K562 (cell line): ENCODE results near the gene RPLP2. TPM values are rescaled to one million over a fixed set of nuclear protein-coding genes. Genes with fewer than 3 reads are reported as not detected.

Experiments
- ATAC-seq: fragments of 200-7000 bp; cut with Tn5 transposase; 3 replicates; pipeline ENCODE4 v1.9.1; 2020; ENCODE audit warnings: moderate library complexity
- BruUV-seq: library from RNA; stranded (reverse); fragments of 400-500 nt; replicated peaks from 2 replicates; lab custom pipeline; 2021; lab: Mats Ljungman, UMichigan
- CTCF ChIA-PET: fragments of 300-600 bp; formaldehyde crosslinking; extraction: SDS; loops from one replicate; lab custom pipeline; 2021; ENCODE audit warnings: low intra/inter-chr PET ratio; lab: Yijun Ruan, JAX
- POLR2A ChIA-PET: fragments of 300-600, 350-650 bp; sonication (Branson Sonifier 250); formaldehyde crosslinking; extraction: SDS; loops from one replicate; lab custom pipeline; 2021; ENCODE audit warnings: antibody characterized with exemption, inconsistent platforms; lab: Yijun Ruan, JAX
- DNase-seq, 4 experiments: peaks; one replicate each; pipeline versions ENCODE4 v3.0.0 to v3.0.0-alpha.2; 2011 to 2018; ENCODE audit warnings: low spot score in 3 of 4, mixed read lengths in 3 of 4; ENCODE audit errors: extremely low read depth in 1 of 4
- FAIRE-seq: peaks from 2 replicates; lab custom pipeline; 2011; peaks lifted over from hg19 to GRCh38; lab: Jason Lieb, UNC
- H2AFZ ChIP-seq: 2 replicates; pipeline ENCODE4 v1.6.0; 2011; ENCODE audit warnings: low read depth, low read length, control low read depth, inconsistent platforms
- H3K27ac ChIP-seq: fragments of 200-600 bp; 3 replicates; pipeline ENCODE4 v1.8.0; 2011; ENCODE audit warnings: low read depth, mild to moderate bottlenecking, control low read depth, inconsistent platforms, low read length, moderate library complexity, mixed read lengths; ENCODE audit errors: extremely low read depth
- H3K27me3 ChIP-seq, 2 experiments: fragments of 300-600 bp in 1 of 2; 2 replicates in 1 of 2; 3 replicates in 1 of 2; pipeline versions ENCODE4 v1.6.0 to v1.8.0; 2011; ENCODE audit warnings: inconsistent platforms in 2 of 2, low read length in 2 of 2, mild to moderate bottlenecking in 1 of 2, mixed read lengths in 1 of 2, moderate library complexity in 1 of 2; ENCODE audit not compliant: control insufficient read depth in 2 of 2, insufficient read depth in 2 of 2
- H3K36me3 ChIP-seq: fragments of 300-600 bp; 3 replicates; pipeline ENCODE4 v1.8.0; 2011; ENCODE audit warnings: mild to moderate bottlenecking, low read length, inconsistent platforms; ENCODE audit not compliant: control insufficient read depth, insufficient read depth
- H3K4me1 ChIP-seq, 2 experiments: fragments of 200-600 bp in 1 of 2; replicated peaks in 1 of 2; 2 replicates in 1 of 2; 3 replicates in 1 of 2; pipeline versions ENCODE4 v1.5.1 to v1.8.0; 2011; ENCODE audit warnings: inconsistent platforms in 2 of 2, low read length in 2 of 2, mild to moderate bottlenecking in 1 of 2, mixed read lengths in 1 of 2, moderate library complexity in 1 of 2; ENCODE audit not compliant: control insufficient read depth in 2 of 2, insufficient read depth in 2 of 2
- H3K4me2 ChIP-seq: 2 replicates; pipeline ENCODE4 v1.6.1; 2011; ENCODE audit warnings: low read length, control low read depth, inconsistent platforms, mixed read lengths; ENCODE audit not compliant: insufficient read depth
- H3K4me3 ChIP-seq: fragments of 200-600 bp; sonication (generic), shearing (Covaris generic); 2 replicates; pipeline ENCODE4 v1.5.1; 2016; ENCODE audit warnings: control low read depth, inconsistent platforms
- H3K79me2 ChIP-seq: fragments of 200-600 bp; 3 replicates; pipeline ENCODE4 v1.8.0; 2011; ENCODE audit warnings: low read length, inconsistent platforms; ENCODE audit not compliant: control insufficient read depth, insufficient read depth
- H3K9ac ChIP-seq, 2 experiments: 2 replicates each; pipeline versions ENCODE4 v1.6.0 to v1.6.1; 2011; ENCODE audit warnings: low read depth in 2 of 2, low read length in 2 of 2, control low read depth in 1 of 2, inconsistent platforms in 1 of 2, mild to moderate bottlenecking in 1 of 2, mixed read lengths in 1 of 2; ENCODE audit not compliant: insufficient read depth in 1 of 2
- H3K9me1 ChIP-seq: one replicate; pipeline ENCODE4 v1.6.0; 2011; ENCODE audit warnings: inconsistent platforms, mild to moderate bottlenecking, low read length, moderate library complexity; ENCODE audit not compliant: control insufficient read depth, insufficient read depth
- H3K9me3 ChIP-seq: replicated peaks from 2 replicates; pipeline ENCODE4 v1.5.1; 2011; ENCODE audit warnings: low read depth, low read length, inconsistent platforms; ENCODE audit not compliant: control insufficient read depth, insufficient read depth
- H4K20me1 ChIP-seq: replicated peaks from 2 replicates; pipeline ENCODE4 v1.6.1; 2011; ENCODE audit warnings: low read length, inconsistent platforms, mixed read lengths; ENCODE audit not compliant: control insufficient read depth, insufficient read depth
- CAMTA2 ChIP-seq: fragments of 250-450 bp; sonication (Bioruptor Pico); conservative IDR thresholded peaks from 2 replicates; pipeline ENCODE4 v1.5.1; 2022
- ELF4 ChIP-seq: fragments of 450-650 bp; formaldehyde crosslinking; IDR thresholded peaks from 2 replicates; pipeline ENCODE4 v1.4.0; 2022; ENCODE audit warnings: missing genetic modification characterization
- HMGN3 ChIP-seq: IDR thresholded peaks from 2 replicates; pipeline ENCODE4 v1.6.1; 2011; ENCODE audit warnings: borderline replicate concordance, low read depth, mild to moderate bottlenecking, mixed read lengths, low read length; ENCODE audit not compliant: insufficient read length; ENCODE audit errors: extremely low read depth
- MEF2A ChIP-seq: IDR thresholded peaks from 2 replicates; pipeline ENCODE4 v1.6.1; 2011; ENCODE audit warnings: low read depth, mild to moderate bottlenecking, low read length, moderate library complexity; ENCODE audit not compliant: control insufficient read depth
- TAF15 ChIP-seq: fragments of 200-400 bp; formaldehyde crosslinking; IDR thresholded peaks from 2 replicates; pipeline ENCODE4 v1.6.1; 2017; ENCODE audit warnings: mild to moderate bottlenecking, low read depth, low read length, moderate library complexity
- TGIF2 ChIP-seq: sonication (generic); formaldehyde crosslinking; IDR thresholded peaks from 2 replicates; pipeline ENCODE4 v1.8.1; 2022; ENCODE audit warnings: mild to moderate bottlenecking, missing genetic modification reagents, moderate library complexity
- ZKSCAN1 ChIP-seq: fragments of 150-350 bp; IDR thresholded peaks from 2 replicates; pipeline ENCODE4 v1.6.1; 2016; ENCODE audit warnings: low read depth, low read length
- WGBS: fragments of 100-300 bp; shearing (Covaris generic); methylation state at CpG from one replicate; pipeline ENCODE4 v1.1.6; 2016; ENCODE audit warnings: low coverage, mixed read lengths; ENCODE audit not compliant: insufficient coverage; ENCODE audit errors: missing lambda C conversion rate; 5-methylcytosine and 5-hydroxymethylcytosine counted together
- in situ Hi-C: fragments of 300-500 bp; cut with MboI; formaldehyde crosslinking; loops from 4 replicates; pipeline ENCODE4 v1.15.0; 2018; ENCODE audit warnings: inconsistent platforms, mixed read lengths
- intact Hi-C: fragments of 100-400 bp; cut with micrococcal nuclease; formaldehyde crosslinking; loops from 2 replicates; pipeline ENCODE4 v1.14.2; 2022
- polyA plus RNA-seq, 8 experiments: library from polyadenylated mRNA; depleted of rRNA in 4 of 8; stranded (reverse) in 5 of 8; unstranded in 3 of 8; fragments of >200 nt; fragmentation: Nextera tagmentation in 2 of 8; fragmentation: Illumina TruSeq in 1 of 8; extraction: Ambion mirVana in 2 of 8; extraction: Trizol in 1 of 8; gene quantifications; 2 replicates each; pipeline versions ENCODE4 v1.2.1 to v1.2.3, GENCODE V29; 2011 to 2014; ENCODE audit warnings: inconsistent platforms in 1 of 8, missing spikeins in 1 of 8
- total RNA-seq, 7 experiments: library from RNA; depleted of rRNA in 6 of 7; stranded (reverse); fragments of >200 nt in 6 of 7; fragmentation: Illumina TruSeq in 2 of 7; extraction: Trizol in 2 of 7; gene quantifications; 2 replicates each; pipeline versions ENCODE4 v1.2.1 to v1.2.3, GENCODE V29; 2011 to 2021; ENCODE audit warnings: low replicate concordance in 1 of 7
- TF ChIP-seq, protein P1 (sequence below), 3 experiments: IDR thresholded peaks in 2 of 3; conservative IDR thresholded peaks in 1 of 3; 2 replicates each; pipeline ENCODE4 v1.5.1; 2011 to 2012; ENCODE audit warnings: low read length in 3 of 3, mild to moderate bottlenecking in 3 of 3, control low read depth in 2 of 3, improper control_type of control experiment in 1 of 3, inconsistent platforms in 1 of 3, low read depth in 1 of 3, mixed read lengths in 1 of 3, moderate library complexity in 1 of 3; ENCODE audit not compliant: insufficient read depth in 2 of 3

The RPLP2 gene
- total and polyA plus RNA-seq, 9 of the 15 experiments (the other 6 are each of a cell fraction or from before 2014, with no cell fraction given), result 528 to 3,807 (median 1,633) TPM

DNA sequence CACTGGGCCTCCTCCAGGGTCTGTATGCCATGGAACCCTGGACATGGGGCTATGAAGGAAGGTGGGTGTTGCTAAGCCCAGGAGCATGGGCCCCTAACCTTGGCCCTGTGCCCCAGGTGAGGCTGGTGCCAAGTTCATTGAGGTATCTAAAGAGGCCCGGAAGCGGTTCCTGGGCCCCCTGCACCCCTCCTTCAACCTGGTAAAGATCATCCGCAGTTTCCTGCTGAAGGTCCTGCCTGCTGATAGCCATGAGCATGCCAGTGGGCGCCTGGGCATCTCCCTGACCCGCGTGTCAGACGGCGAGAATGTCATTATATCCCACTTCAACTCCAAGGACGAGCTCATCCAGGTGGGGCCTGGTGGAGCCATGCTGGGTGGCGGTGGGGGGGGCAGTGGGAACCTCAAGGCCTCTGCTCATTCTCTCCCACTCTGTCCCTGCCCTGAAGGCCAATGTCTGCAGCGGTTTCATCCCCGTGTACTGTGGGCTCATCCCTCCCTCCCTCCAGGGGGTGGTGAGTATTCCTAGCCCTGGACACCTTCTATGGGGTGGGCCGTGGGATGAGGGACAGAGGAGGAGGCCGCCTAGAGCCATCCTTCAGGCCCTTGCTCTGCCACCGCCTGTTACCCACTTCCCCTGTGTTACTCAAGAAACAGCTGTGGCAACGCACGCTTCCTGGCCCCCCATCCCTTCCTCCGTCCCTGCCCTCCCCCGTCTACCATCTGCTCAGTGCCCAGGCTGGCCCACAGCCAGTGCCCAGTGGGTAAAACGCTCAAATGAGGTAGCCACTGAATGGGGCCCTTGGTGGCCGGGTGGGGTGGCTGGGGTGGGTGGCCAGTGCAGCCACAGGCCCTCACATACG, 12.0 kb downstream of the RPLP2 start (continued):
- no peak for TF ChIP-seq MEF2A
- TF ChIP-seq ZKSCAN1, result no peak
- TF ChIP-seq, protein P1, sequence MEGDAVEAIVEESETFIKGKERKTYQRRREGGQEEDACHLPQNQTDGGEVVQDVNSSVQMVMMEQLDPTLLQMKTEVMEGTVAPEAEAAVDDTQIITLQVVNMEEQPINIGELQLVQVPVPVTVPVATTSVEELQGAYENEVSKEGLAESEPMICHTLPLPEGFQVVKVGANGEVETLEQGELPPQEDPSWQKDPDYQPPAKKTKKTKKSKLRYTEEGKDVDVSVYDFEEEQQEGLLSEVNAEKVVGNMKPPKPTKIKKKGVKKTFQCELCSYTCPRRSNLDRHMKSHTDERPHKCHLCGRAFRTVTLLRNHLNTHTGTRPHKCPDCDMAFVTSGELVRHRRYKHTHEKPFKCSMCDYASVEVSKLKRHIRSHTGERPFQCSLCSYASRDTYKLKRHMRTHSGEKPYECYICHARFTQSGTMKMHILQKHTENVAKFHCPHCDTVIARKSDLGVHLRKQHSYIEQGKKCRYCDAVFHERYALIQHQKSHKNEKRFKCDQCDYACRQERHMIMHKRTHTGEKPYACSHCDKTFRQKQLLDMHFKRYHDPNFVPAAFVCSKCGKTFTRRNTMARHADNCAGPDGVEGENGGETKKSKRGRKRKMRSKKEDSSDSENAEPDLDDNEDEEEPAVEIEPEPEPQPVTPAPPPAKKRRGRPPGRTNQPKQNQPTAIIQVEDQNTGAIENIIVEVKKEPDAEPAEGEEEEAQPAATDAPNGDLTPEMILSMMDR (IDR thresholded peaks at IDR 0.05 in 2 of 3, conservative IDR thresholded peaks at IDR 0.05 in 1 of 3; ENCODE audit: insufficient read depth in 2 of 3, low read depth in 1 of 3, low read length in 3 of 3), result no peak
- TF ChIP-seq CAMTA2 (CRISPR knock-in tag), result no peak

DNA sequence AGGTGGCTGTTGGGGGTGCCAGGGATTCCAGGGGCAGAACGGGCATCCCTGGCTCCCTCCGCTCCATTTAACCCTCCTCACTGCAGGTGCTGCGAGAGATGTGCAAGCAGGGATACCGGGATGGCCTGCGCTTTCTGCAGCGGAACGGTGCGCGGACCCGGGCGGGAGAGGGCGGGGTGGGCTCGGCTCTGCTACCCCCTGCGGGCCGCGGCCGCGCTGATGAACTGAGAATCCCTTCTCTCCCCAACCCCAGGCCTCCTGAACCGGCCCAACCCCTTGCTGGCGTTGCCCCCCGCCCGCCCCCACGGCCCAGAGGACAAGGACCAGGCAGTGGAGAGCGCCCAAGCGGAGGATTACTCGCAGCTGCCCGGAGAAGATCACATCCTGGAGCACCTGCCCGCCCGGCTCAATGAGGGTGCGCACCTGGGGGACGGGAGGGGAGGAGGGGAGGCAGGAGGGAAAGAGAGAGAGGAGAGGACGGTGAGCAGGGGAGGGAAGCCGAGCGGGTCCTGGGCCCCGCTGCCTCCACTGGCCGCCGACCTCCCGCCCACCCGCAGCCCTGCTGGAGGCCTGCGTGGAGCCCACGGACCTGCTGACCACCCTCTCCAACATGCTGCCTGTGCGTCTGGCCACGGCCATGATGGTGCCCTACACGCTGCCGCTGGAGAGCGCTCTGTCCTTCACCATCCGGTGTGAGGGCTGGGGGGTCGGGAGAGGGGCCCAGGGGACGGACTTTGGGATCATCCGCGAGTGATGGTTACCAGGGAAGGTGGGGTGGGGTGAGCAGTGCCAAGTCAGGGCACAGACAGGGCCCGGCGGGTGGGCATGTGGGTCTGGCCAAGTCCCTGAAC, 13.9 kb downstream of the RPLP2 start:
- BruUV-seq, result no TSS peak
- POLR2A ChIA-PET, result interaction anchor here (0.5 to 2.5 kb wide), 7 partner anchors 8 to 33 kb away, joined by 3 to 20 read pairs (median 3); partner anchors contain the start of gene RPLP2
- WGBS, result 94% methylated on average over 21 of the region's 53 CpGs

More for the DNA sequence above, 13.9 kb downstream of the RPLP2 start:
- Histone ChIP-seq H3K4me2 (no peak overlapping the region), H3K79me2 (peaks cover 29% of the 10 kb centered on the region), H3K9me1 (peaks cover 6% of the 10 kb centered on the region), H2AFZ (no peak overlapping the region), H3K9me3 (no peaks in the 10 kb centered on the region), H3K4me1 (peaks cover 30 to 91% of the 10 kb centered on the region in 2 experiments), H4K20me1 (peaks cover 13% of the 10 kb centered on the region), H3K36me3 (peaks cover 37% of the 10 kb centered on the region; the same call in 1 of the 3 replicates), H3K27me3 (no peaks in the 10 kb centered on the region), H3K9ac (no peak overlapping the region), H3K4me3 (no peak overlapping the region), H3K27ac (no peak overlapping the region)
- CTCF ChIA-PET, result no interaction called here
- in situ Hi-C loops (no loop called here), intact Hi-C loops (no loop called here)
- TF ChIP-seq ELF4 (CRISPR knock-in tag) (no peak), HMGN3 (peak; percentile 17), TAF15 (0 out of 2 replicates have a peak, but pooled peaks have one; percentile 69), TGIF2 (no peak)
- ATAC-seq (no peak), DNase-seq (no peak), FAIRE-seq (no peak)
